ENCODE data around the gene NHLRC4.

GRCh38 chr16:557463-558297 is 9.1 kb upstream of the NHLRC4 start:
- TF ChIP-seq SPI1 (IDR thresholded peaks at IDR 0.05; ENCODE audit: low read depth, low read length) (no peak), POLR2A (IDR thresholded peaks at IDR 0.05; ENCODE audit: low read depth, low read length) (no peak), POU2F2 (IDR thresholded peaks at IDR 0.05; ENCODE audit: low read depth, low read length) (no peak), POLR2AphosphoS5 (IDR thresholded peaks at IDR 0.05; ENCODE audit: low read depth, low read length) (no peak), TAF1 (IDR thresholded peaks at IDR 0.05; ENCODE audit: low read depth, low read length) (no peak), PAX5 (IDR thresholded peaks at IDR 0.05; ENCODE audit: insufficient read depth, low read length, severe bottlenecking) (no peak)
